ENCODE results near the gene TLDC2.
A peak's percentile ranks its signal among the peaks of the same experiment; 100 is the strongest.

The TLDC2 gene

GRCh38 chr20:36876473-36876833 is 515 bp downstream of the TLDC2 start:
- no peak for DNase-seq (ENCODE audit: low spot score)
- no peak for TF ChIP-seq CTCF (IDR thresholded peaks at IDR 0.05; ENCODE audit: extremely low read depth, missing control alignments)

- no peak for DNase-seq (ENCODE audit: low spot score)
- no peak for TF ChIP-seq CTCF (IDR thresholded peaks at IDR 0.05; ENCODE audit: extremely low read depth, missing control alignments)
Observed at GRCh38 chr20:36878941-36879340, 3.0 kb downstream of the TLDC2 start.

GRCh38 chr20:36880741-36881250 is 4.9 kb downstream of the TLDC2 start:
- DNase-seq (ENCODE audit: low spot score), result no peak
- TF ChIP-seq CTCF (IDR thresholded peaks at IDR 0.05; ENCODE audit: extremely low read depth, missing control alignments), result no peak

GRCh38 chr20:36881331-36881730 is 5.4 kb downstream of the TLDC2 start:
- no peak for DNase-seq (ENCODE audit: low spot score)
- no peak for TF ChIP-seq CTCF (IDR thresholded peaks at IDR 0.05; ENCODE audit: extremely low read depth, missing control alignments)

- TF ChIP-seq CTCF (IDR thresholded peaks at IDR 0.05; ENCODE audit: extremely low read depth, missing control alignments), result no peak
- DNase-seq (ENCODE audit: low spot score), result peak; percentile 67
Observed at GRCh38 chr20:36881888-36882287, 6.0 kb downstream of the TLDC2 start.

GRCh38 chr20:36883977-36884535 is 8.1 kb downstream of the TLDC2 start:
- no peak for DNase-seq (ENCODE audit: low spot score)
- no peak for TF ChIP-seq CTCF (IDR thresholded peaks at IDR 0.05; ENCODE audit: extremely low read depth, missing control alignments)

GRCh38 chr20:36885356-36885755 is 9.4 kb downstream of the TLDC2 start:
- DNase-seq (ENCODE audit: low spot score), result no peak
- TF ChIP-seq CTCF (IDR thresholded peaks at IDR 0.05; ENCODE audit: extremely low read depth, missing control alignments), result no peak
